ENCODE data around the gene SMTNL1.

Gene SMTNL1, protein sequence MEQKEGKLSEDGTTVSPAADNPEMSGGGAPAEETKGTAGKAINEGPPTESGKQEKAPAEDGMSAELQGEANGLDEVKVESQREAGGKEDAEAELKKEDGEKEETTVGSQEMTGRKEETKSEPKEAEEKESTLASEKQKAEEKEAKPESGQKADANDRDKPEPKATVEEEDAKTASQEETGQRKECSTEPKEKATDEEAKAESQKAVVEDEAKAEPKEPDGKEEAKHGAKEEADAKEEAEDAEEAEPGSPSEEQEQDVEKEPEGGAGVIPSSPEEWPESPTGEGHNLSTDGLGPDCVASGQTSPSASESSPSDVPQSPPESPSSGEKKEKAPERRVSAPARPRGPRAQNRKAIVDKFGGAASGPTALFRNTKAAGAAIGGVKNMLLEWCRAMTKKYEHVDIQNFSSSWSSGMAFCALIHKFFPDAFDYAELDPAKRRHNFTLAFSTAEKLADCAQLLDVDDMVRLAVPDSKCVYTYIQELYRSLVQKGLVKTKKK

DNA sequence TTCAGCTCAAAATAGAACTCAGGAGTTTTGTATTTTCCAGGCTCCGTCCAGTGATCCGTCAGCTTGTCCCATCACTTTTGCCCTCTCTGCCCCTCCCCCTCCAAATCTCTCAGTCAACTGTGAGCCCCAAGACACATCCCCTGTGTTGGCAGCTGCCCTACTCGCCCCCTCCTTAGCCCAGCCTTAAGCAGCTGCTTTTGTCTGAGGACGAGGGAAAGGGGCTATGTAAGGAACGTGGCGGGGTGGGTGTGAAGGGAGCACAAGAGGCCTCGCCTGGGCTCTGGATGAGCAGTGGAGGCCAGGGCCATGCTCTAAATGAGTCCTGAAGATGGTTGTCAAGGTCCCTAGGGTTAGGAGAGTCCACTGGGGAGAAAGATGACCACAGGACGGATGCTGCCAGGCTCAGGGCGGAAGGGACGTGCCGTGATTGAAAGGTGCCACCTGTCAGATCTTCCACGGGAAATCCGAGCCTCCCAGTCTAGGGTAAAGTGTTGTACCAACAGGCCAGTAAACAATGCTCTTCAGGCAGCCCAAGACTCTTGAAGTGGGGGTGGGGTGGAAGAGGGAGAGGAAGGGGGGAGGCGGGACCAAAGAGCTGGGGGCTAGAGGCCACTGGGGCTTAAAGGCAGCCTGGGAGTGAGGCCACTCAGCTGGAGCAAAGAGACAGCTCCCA lies at the start of gene SMTNL1:
TSS of gene SMTNL1 (plus strand) at position 649 of the 673 bp plus-strand sequence. CDS start 5,048 bp downstream, outside the sequence.
- DNase-seq: no peak

DNA sequence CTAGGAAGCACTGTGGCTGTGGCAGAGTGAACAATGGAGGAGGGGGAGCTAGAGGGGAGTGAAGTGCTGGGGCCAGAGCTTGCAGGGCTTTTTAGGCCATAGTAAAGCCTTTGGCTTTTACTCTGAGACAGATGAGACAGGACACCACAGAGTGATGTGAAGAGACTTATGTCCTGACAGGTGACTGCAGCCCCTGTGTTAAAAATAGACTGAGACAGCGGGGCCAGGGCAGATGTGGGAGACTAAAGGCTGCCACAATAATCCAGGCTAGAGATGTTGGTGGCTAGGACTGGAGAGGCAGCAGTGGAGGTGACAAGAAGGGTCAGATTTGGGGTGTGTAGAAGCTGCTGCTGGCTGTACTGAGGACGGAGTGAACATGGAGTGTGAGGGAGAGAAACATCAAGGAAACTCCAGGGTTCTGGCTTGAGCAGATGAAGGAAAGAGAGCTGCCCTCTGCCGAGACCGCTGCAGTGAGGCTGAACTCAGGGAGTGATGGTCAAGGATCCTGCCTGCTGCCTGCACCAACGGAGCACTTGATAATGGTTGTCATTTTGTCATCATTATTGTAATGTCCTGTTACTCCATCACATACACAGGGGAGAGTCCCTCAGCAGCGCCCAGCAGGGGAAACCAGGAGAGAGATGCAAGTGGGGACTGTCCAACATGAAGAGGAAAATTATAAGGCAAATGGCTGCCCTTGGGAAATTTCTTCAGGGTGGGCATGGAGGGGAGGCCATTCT lies 49.3 kb upstream of the SMTNL1 start:
- no peak for DNase-seq

DNA sequence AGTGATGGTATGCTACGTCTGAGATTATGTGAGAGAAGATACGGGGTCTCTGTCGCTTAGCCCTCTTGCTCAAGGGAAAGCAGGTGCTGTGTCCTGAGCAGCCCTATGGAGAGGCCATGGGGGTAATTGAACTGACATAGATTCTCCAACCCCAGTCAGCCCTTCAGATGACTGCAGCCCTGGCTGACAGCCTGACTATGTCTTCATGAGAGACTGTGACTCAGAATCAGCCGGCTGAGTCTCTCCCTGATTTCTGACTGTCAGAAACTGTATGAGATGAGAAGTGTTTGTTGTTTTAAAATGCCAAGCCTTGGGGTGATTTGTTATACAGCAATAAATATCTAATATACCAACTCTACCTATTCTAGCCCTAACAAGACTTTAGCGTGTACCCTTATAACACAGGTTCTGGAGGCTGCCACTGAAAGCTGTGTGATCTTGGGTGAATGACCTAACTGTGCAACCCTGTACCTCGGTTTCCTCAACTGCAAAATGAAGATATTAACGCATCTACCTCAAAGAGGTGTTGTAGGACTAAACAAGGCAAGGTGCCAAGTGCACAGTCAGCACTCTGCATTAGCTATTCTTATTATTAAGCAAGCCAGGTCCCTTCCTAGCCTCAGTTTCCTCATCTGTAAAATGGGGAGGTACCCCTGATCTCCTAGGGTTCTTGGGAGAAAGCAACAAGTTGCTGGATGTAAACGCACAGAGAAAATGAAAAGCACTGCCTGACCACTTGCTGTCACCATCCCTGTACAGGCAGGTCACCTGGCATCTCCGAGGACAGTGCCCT lies 46.7 kb upstream of the SMTNL1 start:
- DNase-seq: no peak

DNA sequence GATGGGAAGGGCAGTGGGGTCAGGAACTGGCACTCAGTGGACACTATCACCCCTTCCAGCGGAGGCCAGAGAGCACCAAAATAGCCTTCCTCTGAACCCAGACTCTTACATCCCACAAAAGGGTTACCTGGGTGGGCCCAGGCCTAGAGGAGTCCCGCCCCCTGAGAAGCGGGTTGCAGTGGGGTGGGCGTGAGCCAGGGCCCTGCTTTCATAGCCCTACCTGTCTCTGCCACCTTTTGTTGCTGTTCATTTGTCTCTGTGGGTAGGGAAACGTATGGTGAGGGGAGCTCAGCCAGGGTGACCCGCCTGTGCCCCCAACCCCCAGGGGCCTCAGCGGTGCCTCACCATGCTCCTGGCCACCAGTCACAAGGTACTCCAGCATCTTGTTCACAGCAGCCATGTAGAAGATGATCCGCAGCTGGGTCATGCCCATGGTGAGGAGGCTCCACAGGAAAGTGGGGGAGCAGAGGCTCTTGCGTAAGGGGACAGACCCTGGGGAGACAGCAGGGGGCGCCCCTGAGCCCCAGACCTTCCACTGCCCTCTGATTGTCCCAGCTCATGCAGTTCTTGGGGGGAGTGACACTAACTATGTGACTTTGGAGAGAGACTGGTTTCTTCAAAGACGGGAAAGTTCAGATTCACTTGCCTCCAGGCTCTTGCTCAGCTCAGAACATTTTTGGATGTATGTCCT lies 45.9 kb upstream of the SMTNL1 start:
- peak; percentile 71 for DNase-seq

DNA sequence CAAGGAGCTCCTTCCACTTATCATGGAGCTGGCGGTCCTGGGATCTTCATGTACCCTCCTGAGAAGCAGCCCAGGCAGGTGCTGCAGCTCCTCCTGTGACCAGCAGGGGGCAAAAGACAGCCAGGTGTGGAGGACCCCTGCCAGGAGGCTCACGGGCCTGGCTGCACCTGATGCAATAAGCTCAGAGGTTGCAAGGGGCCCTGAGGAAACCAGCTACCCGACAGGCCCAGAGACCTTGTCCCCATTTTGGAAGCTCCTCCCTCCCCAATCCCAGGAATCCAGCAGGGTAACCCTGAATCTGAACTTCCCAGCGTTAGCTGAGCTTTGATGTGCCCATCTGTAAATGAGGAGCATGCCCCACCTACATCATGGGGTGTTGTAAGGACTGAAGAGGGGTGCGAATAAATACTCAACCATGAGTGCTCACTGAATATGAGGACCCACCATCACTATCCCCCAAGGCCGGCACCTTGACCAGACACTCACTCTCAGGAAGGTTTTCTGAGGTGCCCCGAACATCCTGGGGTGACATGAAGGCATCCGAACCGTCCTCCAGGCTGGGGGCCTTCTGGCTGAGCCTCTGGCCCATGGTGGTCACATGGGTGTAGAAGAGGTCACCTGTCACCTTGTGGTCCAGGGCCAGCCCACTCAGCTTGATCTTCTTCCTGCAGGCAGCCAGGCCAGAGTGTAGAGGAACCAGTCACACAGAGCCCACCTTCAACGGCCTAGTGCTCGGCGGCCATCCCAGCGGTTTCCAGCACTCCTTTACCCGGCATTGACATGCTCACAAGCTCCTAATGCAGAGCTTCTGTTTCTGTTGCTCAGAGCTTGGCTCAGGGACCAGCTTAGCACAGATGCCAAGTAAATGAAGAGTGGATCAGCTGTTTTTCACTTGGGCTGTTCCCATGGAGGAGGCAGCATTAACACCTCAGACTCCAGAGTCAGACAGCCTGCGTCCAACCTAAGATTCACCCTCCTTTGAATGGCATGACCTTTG lies 43.6 kb upstream of the SMTNL1 start:
- DNase-seq: peak; percentile 71

DNA sequence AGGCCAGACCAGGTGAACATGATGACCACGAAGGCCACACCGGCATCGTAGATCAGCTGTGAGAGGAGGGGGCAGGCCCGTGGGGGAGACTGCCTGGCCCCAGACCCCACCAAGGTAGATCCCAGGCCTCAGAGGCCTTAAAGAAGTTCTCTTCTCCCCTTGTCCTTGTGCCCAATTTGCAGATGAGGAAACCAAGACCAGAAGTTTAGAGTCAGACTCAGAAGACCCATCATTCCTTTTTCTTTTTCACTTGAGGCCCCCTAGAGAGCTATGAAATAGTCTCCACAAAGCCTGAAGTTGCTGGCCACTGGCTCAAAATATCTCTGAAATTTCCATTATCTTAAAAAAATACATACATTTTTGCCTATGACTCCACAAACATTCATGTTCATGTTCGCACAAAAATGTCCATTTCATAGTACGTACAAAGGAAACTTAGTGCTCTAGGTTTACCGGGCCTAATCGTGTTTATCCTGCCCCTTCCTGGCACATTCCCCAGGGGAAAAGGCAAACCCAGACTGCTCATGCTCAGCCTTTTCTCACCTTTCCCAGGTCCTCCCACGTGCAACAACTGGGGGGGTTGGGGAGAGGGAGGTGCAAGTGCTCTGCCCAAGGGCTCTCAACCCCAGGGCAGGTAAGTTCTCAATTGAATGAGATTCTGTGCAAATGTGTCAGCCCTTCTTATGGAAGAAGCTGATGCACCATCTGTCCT lies 41.1 kb upstream of the SMTNL1 start:
- DNase-seq: no peak

DNA sequence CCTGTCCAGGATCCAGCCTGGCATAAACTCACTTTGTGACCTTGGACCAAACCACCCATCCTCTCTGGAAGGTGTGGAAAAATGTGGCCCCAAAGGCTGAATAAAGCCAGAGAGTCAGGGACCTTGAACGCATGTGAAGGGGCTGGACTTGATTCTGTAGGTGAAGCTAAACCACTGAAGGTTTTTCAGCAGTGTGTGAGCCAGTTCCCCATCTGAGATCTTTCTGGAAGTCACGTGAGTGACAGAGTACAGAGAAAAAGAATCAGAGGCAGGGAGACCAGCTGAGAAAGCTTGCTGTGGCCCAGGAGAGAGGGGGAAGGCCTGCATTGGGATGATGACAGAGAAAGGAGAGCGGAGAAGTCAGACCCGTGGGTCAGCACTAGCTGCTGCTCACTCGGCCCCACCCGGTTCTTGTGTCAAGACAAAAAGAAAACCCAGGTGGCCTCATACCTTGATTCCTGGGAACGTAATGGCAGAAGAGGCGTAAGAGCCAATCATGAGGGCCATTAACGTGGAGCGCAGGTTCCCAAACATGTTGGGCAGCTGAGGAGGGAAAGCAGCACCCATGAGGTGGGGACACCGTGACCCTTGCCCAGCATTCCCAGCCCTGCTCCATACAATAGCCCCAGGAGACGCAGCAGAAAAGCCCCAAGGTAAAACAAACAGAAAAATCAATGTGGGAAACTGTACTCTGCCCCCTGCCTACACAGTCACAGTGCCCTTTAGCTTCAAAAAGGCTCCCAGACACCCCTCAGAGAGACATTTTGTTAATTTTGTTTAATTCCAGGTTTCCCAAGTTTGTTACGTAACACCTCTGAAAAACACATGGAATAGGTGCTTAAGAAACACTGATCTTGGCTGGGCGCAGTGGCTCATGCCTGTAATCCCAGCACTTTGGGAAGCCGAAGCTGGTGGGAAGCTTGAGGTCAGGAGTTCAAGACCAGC lies 39.8 kb upstream of the SMTNL1 start:
- no peak for DNase-seq

DNA sequence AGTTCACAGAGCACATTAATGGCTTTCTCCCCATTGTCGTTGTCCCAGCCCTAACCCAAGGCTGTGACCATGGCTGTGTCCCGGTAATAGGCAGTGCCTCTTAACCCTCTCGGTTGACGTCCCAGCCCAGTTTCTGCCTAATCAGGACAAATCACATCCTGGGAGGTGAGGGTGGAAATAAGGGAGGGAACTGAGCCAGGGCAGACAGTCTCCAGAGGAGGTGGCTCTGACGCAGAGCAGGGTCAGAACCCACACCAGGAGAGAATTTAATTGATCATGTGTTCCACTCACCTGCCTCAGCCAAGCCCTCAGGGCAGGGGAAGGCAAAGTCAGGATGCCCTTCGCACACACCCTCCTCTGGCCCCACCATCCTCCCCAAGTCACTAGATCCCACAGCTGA lies 38.9 kb upstream of the SMTNL1 start:
- no peak for DNase-seq

DNA sequence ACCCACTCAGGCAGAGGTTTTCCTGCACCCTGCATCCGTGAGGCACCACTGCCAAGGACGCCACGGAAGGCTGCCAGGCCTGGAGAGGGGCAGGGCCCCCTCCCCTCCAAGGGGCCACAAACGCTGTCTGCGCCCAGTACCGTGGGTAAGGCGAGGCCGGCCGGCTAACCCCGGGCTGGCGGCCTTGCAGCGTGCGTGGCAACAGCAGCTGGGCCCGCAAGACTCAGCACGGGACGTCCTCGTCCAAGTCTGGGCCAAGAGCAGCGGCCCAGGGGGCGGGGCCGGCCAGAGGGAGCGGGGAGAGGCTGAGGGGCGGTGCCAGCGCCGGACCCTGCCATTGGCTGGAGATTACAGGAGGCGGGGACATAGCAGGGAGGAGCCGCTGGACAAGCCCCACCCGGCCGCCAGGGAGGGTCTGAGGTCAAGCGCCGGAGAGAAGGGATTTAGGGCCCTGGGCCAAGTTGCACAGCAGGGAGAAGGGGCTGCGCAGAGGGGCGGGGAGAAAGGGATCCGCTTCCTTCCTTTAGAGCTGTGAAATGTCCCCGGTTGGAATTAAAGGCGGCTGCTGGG lies 37.9 kb upstream of the SMTNL1 start:
- DNase-seq: peak; percentile 53

DNA sequence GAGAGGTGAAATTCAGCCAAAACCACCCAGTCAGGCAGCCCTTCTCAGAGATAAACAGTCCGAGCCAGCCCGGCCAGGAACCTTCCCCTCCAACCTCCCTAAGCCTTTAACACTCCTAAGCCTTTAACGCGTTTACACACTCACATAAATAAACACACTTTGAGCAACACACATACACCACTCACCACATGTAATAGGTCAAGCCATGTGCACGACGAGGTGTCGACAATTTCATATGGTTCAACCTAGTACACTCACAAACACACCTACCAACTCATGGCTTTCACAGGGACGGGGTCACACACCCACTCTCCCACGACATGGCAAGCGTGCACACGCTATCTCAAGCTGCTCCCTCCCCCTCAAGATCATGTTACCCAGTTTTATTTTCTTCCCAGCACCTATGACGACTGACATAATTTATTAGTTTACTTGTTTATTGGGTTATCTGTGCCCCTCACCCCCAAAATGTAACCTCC lies 37.4 kb upstream of the SMTNL1 start:
- no peak for DNase-seq

DNA sequence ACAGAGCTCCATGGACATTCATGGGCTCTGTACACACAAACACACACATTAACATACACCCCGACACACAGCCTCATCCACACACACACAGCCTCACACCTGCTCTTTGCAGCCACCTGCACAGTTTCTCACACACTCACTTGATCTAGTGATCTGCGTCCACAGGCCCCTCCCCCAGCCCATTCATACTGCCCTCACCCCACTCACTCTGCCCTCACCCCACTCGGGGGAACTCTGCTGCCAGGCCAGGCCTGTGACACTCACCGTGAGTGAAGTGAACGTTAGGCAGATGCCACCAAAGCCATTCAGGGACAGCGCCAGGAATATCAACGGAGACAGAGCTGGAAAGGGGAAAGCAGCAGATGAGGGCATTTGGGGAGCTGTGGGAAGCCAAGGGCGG lies 36.9 kb upstream of the SMTNL1 start:
- DNase-seq: no peak

DNA sequence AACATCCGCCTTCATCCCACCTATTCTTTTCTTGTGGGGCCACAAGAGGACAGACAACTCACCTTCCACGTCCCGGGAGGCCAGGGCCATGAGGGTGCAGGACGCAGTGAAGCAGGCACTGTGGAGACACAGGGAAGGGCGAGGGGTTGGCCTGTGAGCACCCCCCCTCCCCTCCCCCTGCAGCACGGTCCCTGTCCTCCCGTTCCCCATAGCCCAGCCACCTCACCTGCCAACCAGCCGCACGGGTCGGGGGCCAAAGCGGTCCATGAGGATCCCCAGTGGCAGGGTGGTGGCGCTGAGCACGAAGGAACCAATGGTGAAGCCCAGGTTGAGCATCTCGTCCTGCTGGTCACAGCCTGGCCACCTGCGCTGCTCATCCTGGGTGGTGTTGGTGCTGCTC lies 36.5 kb upstream of the SMTNL1 start:
- DNase-seq: no peak

DNA sequence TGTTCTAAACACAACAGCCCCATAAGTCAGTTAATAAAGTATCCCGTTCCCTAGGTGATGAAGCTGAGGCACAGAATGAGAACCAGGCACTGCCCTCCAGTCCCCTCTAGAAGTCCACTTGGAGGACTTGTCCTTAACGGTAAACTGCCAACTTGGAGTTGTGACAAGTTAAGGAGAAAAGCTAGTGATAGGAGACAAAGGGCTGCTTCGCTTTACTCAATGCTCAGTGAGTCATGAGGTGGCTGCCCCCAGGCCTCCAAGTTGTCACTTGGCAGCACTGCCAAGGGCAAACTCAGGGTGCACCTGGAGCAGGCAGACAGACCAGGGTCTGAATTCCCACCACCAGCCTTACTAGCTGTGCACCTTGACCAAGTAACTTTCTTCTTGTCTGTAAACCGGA lies 35.4 kb upstream of the SMTNL1 start:
- DNase-seq: no peak

DNA sequence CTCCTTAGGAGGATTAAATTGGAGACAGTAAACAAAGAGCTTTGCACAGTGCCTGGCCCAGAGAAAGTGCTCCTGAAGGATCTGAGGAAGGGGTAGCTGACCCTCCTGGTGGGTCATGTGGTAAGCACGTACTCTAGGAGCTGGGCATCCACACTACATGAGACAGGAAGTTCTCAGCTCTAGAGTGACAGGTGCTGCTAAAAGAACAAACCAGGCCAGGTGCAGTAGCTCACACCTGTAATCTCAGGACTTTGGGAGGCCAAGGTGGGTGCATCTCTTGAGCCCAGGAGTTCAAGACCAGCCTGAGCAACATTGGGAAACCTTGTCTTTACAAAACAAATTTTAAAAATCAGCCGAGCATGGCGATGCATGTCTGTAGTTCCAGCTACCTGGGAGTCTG lies 35.0 kb upstream of the SMTNL1 start:
- no peak for DNase-seq

DNA sequence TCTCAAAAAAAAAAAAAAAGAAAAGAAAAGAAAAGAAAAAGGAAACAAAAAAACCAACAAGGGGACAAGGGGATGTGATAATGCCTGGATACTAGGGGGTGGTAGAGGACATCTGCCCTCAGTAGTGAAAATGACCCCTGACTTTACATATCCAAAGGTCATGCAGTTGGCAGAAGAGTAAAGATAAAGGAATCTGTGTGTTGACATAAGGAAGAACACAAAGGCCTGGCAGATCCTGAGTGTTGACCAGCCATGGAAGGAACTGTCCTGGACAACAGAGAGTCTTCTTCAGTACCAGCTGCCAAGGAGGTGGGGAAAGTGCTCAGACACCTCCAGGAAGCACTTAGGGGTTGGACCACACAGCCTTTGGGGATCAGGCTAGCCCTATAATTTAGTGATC lies 34.5 kb upstream of the SMTNL1 start:
- no peak for DNase-seq

DNA sequence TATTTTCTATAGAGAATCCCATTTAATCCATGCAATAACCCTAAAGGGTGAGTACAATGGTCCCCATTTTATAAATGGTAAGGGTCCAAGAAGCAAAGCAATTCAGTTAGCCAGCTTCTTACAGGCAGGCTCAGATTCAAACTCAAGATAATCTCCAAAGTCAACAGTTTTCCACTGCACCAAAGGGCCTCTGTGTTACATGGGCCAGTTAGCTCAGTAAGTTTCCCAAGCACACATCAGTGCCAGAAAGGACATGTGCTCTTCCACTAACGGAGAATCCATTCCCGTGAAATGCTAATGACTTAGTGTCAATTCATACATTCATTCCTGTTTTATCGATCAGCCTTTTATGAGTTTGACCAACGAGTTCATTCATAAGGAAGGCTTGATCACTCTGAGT lies 32.9 kb upstream of the SMTNL1 start:
- no peak for DNase-seq

DNA sequence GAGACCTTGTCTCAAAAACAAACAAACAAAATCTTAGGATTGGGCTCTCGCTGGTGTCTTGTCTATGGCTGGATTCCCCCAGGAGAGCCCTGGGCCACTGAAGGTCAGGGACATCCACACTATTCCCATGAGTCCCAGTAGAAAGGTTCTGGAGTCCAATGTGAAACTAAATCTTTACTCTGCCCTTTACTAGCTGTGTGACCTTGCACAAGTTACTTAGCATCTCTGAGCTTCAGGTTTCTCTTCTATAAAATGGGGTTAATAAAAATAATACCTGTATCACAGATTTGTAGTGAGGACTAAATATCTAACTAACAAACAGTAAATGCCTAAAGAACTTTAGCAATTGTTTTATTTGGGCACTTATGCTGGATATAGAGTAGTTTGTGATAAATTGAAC lies 30.9 kb upstream of the SMTNL1 start:
- no peak for DNase-seq
